Pancreas (tissue), 10 donors: Measurements from ENCODE around the gene PLGLB1. TPM values are rescaled to one million over a fixed set of nuclear protein-coding genes. Genes with fewer than 3 reads are reported as not detected.
"Not testable (repeated sequence)": the region's sequence is repeated elsewhere in the genome, so short reads cannot be mapped to it uniquely, and the experiment has no call there.

Source experiments
- ATAC-seq, 4 donors: fragments of 200-7000 bp; cut with Tn5 transposase; one replicate each; pipeline versions ENCODE4 v1.8.0 to v1.9.1; 2020; ENCODE audit warnings: mild to moderate bottlenecking in 4 of 4, moderate library complexity in 4 of 4
- DNase-seq, 6 donors: peaks; one replicate each; pipeline ENCODE4 v3.0.0-alpha.2; 2020
- FAIRE-seq: peaks from 2 replicates; lab custom pipeline; 2012; peaks lifted over from hg19 to GRCh38; lab: Jason Lieb, UNC
- H3K27ac ChIP-seq, 4 donors: fragments of 200-600 bp; sonication (generic); 1 replicate in 3 of 4; 2 replicates in 1 of 4; pipeline versions ENCODE4 v1.5.0 to v1.8.0; 2020
- H3K27me3 ChIP-seq, 4 donors: fragments of 200-600 bp; one replicate each; pipeline ENCODE4 v1.8.0; 2021
- H3K36me3 ChIP-seq, 3 donors: fragments of 200-600 bp; sonication (generic) in 1 of 3; one replicate each; pipeline versions ENCODE4 v1.5.0 to v1.8.0; 2020 to 2021
- H3K4me1 ChIP-seq, 3 donors: fragments of 200-600 bp; one replicate each; pipeline ENCODE4 v1.8.0; 2021
- H3K4me3 ChIP-seq, 4 donors: fragments of 200-600 bp; sonication (generic) in 2 of 4; one replicate each; pipeline versions ENCODE4 v1.5.0 to v1.8.0; 2020 to 2021
- H3K9me3 ChIP-seq, 4 donors: fragments of 200-600 bp; one replicate each; pipeline ENCODE4 v1.8.0; 2021
- WGBS, 2 donors: extraction: QIAGEN DNeasy Blood & Tissue Kit; methylation state at CpG; one replicate each; pipeline ENCODE4 v1.1.7; 2013; 5-methylcytosine and 5-hydroxymethylcytosine counted together
- intact Hi-C, 3 donors: fragments of 100-400 bp; cut with DNase I; formaldehyde crosslinking; loops; one replicate each; pipeline versions ENCODE4 v1.11.1 to v1.14.2; 2022
- polyA plus RNA-seq, 2 donors: library from polyadenylated mRNA; stranded (reverse); fragments of 200-250 nt; gene quantifications; one replicate each; pipeline ENCODE4 v1.2.3, GENCODE V29; 2013
- total RNA-seq, 6 donors: library from RNA; stranded (reverse); fragmentation: NEBNext Ultra II Directional in 4 of 6; extraction: Animal tissue kit (Norgen Biotek cat#: 25700) in 4 of 6; gene quantifications; one replicate each; pipeline versions ENCODE4 v1.2.1 to v1.2.4, GENCODE V29; 2021 to 2023
- TF ChIP-seq, protein P1 (sequence below), 4 donors: fragments of 200-600 bp; sonication (generic) in 3 of 4; IDR thresholded peaks; one replicate each; pipeline versions ENCODE4 v1.5.0 to v1.8.0; 2021; ENCODE audit warnings: antibody characterized with exemption in 4 of 4
- donor health status: healthy with polysubstance abuse.
- donor health status: DM: no; HTN: no; CAD: no; lungs with moderate emphysema.
- donor health status: DM: no; HTN: no; CAD: no.
- donor health status: control.
- donor health status: control.
- donor health status: Bipolar disorder and iron deficiency.
- donor health status: DM: yes; HTN: yes; CAD: no.
- donor health status: DM: no; HTN: no; CAD: no.
- donor health status: DM: no; HTN: no; CAD: no.
- donor health status: DM: yes; HTN: yes; CAD: no.

Gene PLGLB1
- 1 to 10 TPM in 5 of 6 donors, under 1 TPM in 1; 0.38 to 3.7 (median 1.2) TPM for total RNA-seq
- 1 to 10 TPM; 3.0 to 7.4 TPM for polyA plus RNA-seq

GRCh38 chr2:87021744-87022143 lies at the start of gene PLGLB1:
Gene PLGLB1 (minus strand): TSS chr2:87021844. CDS start chr2:87021783, 61 bp downstream.
- H3K4me1 ChIP-seq, DNase-seq, H3K4me3 ChIP-seq, H3K27me3 ChIP-seq, H3K36me3 ChIP-seq, FAIRE-seq, H3K27ac ChIP-seq, intact Hi-C loops, ATAC-seq, H3K9me3 ChIP-seq: not testable (repeated sequence)
- WGBS, 2 donors = no CpG with 5 or more reads among the region's 3 CpGs

GRCh38 chr2:87064305-87064704 lies 42.7 kb upstream of the PLGLB1 start:
- H3K4me3 ChIP-seq, DNase-seq, ATAC-seq, H3K9me3 ChIP-seq, H3K4me1 ChIP-seq, H3K36me3 ChIP-seq, H3K27me3 ChIP-seq, FAIRE-seq, intact Hi-C loops, H3K27ac ChIP-seq: not testable (repeated sequence)
- WGBS, 2 donors = 44 to 47% methylated on average over 1 of the region's 2 CpGs

DNA sequence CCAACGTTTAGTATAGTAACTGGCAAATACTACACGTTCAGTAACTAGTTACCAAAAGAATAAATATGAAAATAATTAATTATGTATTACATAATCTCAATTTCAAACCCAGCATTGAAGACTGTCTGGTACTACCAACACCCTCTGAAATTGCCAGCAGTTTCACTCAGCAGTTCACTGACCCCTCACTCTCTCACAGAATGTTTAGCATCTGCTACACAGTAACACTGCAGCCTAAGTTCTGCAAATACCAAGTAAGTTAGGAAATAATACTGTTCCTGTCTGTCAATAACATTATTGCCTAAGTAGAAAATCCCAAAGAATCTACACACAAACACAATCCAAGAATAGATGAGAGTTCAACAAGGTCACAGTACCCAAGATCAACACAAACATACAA lies 41.8 kb upstream of the PLGLB1 start:
- H3K27ac ChIP-seq, H3K36me3 ChIP-seq, H3K9me3 ChIP-seq, H3K27me3 ChIP-seq, H3K4me1 ChIP-seq, H3K4me3 ChIP-seq, intact Hi-C loops, DNase-seq, FAIRE-seq: not testable (repeated sequence)
- no CpG with 5 or more reads among the region's 2 CpGs for WGBS, 2 donors
- ATAC-seq = peak; percentile 36 to 74 (median 56)

- H3K4me1 ChIP-seq, intact Hi-C loops, FAIRE-seq, H3K27ac ChIP-seq, H3K9me3 ChIP-seq, H3K36me3 ChIP-seq, ATAC-seq, DNase-seq, H3K4me3 ChIP-seq, H3K27me3 ChIP-seq: not testable (repeated sequence)
- no CpG with 5 or more reads among the region's 1 CpG for WGBS, 2 donors
Observed at GRCh38 chr2:87061519-87061918, 39.9 kb upstream of the PLGLB1 start.

GRCh38 chr2:87057606-87058005 lies 36.0 kb upstream of the PLGLB1 start:
- DNase-seq, H3K4me1 ChIP-seq, H3K27ac ChIP-seq, H3K4me3 ChIP-seq, H3K9me3 ChIP-seq, FAIRE-seq, ATAC-seq, intact Hi-C loops, H3K36me3 ChIP-seq, H3K27me3 ChIP-seq: not testable (repeated sequence)
- 94 to 96% methylated on average over 3 of the region's 4 CpGs for WGBS, 2 donors

- DNase-seq, H3K9me3 ChIP-seq, FAIRE-seq, H3K27me3 ChIP-seq, intact Hi-C loops, H3K27ac ChIP-seq, H3K4me1 ChIP-seq, H3K36me3 ChIP-seq, H3K4me3 ChIP-seq: not testable (repeated sequence)
- ATAC-seq = peak in 2 of 4 donors; percentile 24 to 49
Observed at GRCh38 chr2:87056843-87057242, 35.2 kb upstream of the PLGLB1 start.

- H3K36me3 ChIP-seq, FAIRE-seq, H3K9me3 ChIP-seq, H3K27ac ChIP-seq, H3K27me3 ChIP-seq, DNase-seq, H3K4me3 ChIP-seq, intact Hi-C loops, H3K4me1 ChIP-seq: not testable (repeated sequence)
- no CpG with 5 or more reads among the region's 11 CpGs for WGBS, 2 donors
- peak in 1 of 4 donors; percentile 10 for ATAC-seq
Observed at GRCh38 chr2:87056435-87056834, 34.8 kb upstream of the PLGLB1 start.

GRCh38 chr2:87054375-87054774 lies 32.7 kb upstream of the PLGLB1 start:
- H3K4me3 ChIP-seq, H3K9me3 ChIP-seq, FAIRE-seq, ATAC-seq, intact Hi-C loops, H3K4me1 ChIP-seq, H3K36me3 ChIP-seq, H3K27ac ChIP-seq, H3K27me3 ChIP-seq, DNase-seq: not testable (repeated sequence)
- WGBS, 2 donors = 94 to 100% methylated on average over 2 of the region's 4 CpGs

DNA sequence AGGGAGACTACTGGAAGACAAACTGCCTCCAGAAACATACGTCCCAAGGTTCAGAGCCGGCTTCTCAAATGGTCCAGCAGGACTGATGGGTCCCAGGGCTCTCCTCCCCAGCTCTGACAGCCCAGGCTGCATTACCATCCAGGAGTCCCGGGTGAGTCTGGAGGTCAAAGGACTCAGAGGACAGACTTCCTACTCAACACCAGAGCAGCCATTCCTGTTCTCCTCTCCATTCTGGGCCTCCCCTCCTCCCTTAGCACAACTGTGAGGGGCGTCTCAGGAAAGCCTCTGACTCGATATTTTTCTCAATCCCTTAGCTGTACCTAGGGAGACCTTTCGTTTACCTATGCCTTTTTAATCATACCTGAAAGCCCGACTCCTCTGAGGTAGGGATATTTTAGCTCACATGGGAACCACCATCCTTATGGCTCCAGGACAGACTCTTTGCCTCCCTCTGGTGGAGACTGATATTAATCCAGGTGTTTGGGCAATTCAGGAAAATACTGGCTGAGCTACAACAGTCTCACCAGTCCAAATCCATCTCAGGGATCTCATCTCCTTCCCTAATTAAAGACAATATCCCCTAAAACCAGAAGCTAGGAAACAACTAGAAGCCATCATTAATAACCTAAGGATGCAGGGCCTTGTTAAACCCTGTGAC lies 19.8 kb upstream of the PLGLB1 start:
- FAIRE-seq, H3K27ac ChIP-seq, H3K4me1 ChIP-seq, intact Hi-C loops, H3K27me3 ChIP-seq, H3K4me3 ChIP-seq, H3K9me3 ChIP-seq, H3K36me3 ChIP-seq: not testable (repeated sequence)
- TF ChIP-seq, protein P1, sequence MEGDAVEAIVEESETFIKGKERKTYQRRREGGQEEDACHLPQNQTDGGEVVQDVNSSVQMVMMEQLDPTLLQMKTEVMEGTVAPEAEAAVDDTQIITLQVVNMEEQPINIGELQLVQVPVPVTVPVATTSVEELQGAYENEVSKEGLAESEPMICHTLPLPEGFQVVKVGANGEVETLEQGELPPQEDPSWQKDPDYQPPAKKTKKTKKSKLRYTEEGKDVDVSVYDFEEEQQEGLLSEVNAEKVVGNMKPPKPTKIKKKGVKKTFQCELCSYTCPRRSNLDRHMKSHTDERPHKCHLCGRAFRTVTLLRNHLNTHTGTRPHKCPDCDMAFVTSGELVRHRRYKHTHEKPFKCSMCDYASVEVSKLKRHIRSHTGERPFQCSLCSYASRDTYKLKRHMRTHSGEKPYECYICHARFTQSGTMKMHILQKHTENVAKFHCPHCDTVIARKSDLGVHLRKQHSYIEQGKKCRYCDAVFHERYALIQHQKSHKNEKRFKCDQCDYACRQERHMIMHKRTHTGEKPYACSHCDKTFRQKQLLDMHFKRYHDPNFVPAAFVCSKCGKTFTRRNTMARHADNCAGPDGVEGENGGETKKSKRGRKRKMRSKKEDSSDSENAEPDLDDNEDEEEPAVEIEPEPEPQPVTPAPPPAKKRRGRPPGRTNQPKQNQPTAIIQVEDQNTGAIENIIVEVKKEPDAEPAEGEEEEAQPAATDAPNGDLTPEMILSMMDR (IDR thresholded peaks at IDR 0.05) = peak in 2 of 4 donors; percentile 24 to 32
- no CpG with 5 or more reads among the region's 7 CpGs for WGBS, 2 donors
- peak in 2 of 6 donors; percentile 18 to 19 for DNase-seq
- peak; percentile 71 to 96 (median 84) for ATAC-seq

GRCh38 chr2:87028607-87029006 lies 7.0 kb upstream of the PLGLB1 start:
- intact Hi-C loops, H3K4me1 ChIP-seq, H3K9me3 ChIP-seq, ATAC-seq, H3K36me3 ChIP-seq, H3K27me3 ChIP-seq, H3K4me3 ChIP-seq, DNase-seq, H3K27ac ChIP-seq, FAIRE-seq: not testable (repeated sequence)

- H3K4me1 ChIP-seq, intact Hi-C loops, H3K9me3 ChIP-seq, DNase-seq, H3K27ac ChIP-seq, H3K27me3 ChIP-seq, H3K4me3 ChIP-seq, H3K36me3 ChIP-seq: not testable (repeated sequence)
- FAIRE-seq (peak; percentile 86), ATAC-seq (peak; percentile 86 to 96 (median 94))
- no CpG with 5 or more reads among the region's 1 CpG for WGBS, 2 donors
Observed at GRCh38 chr2:87026816-87027215, 5.2 kb upstream of the PLGLB1 start.
